ENCODE data around the gene GJC1. TPM values are rescaled to one million over a fixed set of nuclear protein-coding genes. Genes with fewer than 3 reads are reported as not detected.

GJC1 gene
- total RNA-seq, 2 donors from 2014 or later = 1.6 to 2.6 TPM

GRCh38 chr17:44793885-44794842 lies 35.9 kb downstream of the GJC1 start:
- Histone ChIP-seq H3K27me3 (no peaks in the 10 kb centered on the region), H3K4me1 (no peaks in the 10 kb centered on the region), H3K36me3 (replicated peaks in 1 of 2; ENCODE audit: insufficient read depth in 1 of 2, low read depth in 2 of 2) (no peaks in the 10 kb centered on the region), H3K27ac (peak overlapping the region in 1 of 4 donors; percentile 41), H3K9me3 (no peaks in the 10 kb centered on the region), H3K4me3 (no peak overlapping the region)
- ATAC-seq = no peak
- no peak for TF ChIP-seq POLR2A (IDR thresholded peaks at IDR 0.05)
- TF ChIP-seq CTCF (IDR thresholded peaks at IDR 0.05) = no peak
- 77 to 80% methylated on average over 18 of the region's 18 CpGs for WGBS, 2 donors
- no peak for DNase-seq
- intact Hi-C loops (cut with DNase I) = no loop called here

GRCh38 chr17:44792276-44792675 lies 37.8 kb downstream of the GJC1 start:
- H3K36me3 ChIP-seq (replicated peaks in 1 of 2; ENCODE audit: insufficient read depth in 1 of 2, low read depth in 2 of 2) = no peaks in the 10 kb centered on the region
- H3K27ac ChIP-seq = no peak overlapping the region
- DNase-seq = no peak
- TF ChIP-seq CTCF (IDR thresholded peaks at IDR 0.05) (no peak), POLR2A (IDR thresholded peaks at IDR 0.05) (no peak)
- H3K9me3 ChIP-seq = no peaks in the 10 kb centered on the region
- intact Hi-C loops (cut with DNase I) = no loop called here
- no peak overlapping the region for H3K4me3 ChIP-seq
- WGBS, 2 donors = 88 to 100% methylated on average over 1 of the region's 1 CpG
- no peaks in the 10 kb centered on the region for H3K27me3 ChIP-seq
- no peaks in the 10 kb centered on the region for H3K4me1 ChIP-seq
- ATAC-seq = no peak

GRCh38 chr17:44788139-44788538 lies 41.9 kb downstream of the GJC1 start:
- no peak for DNase-seq
- intact Hi-C loops (cut with DNase I) = no loop called here
- Histone ChIP-seq H3K36me3 (replicated peaks in 1 of 2; ENCODE audit: insufficient read depth in 1 of 2, low read depth in 2 of 2) (no peaks in the 10 kb centered on the region), H3K27ac (no peak overlapping the region), H3K27me3 (no peaks in the 10 kb centered on the region), H3K9me3 (no peaks in the 10 kb centered on the region), H3K4me3 (no peak overlapping the region), H3K4me1 (no peaks in the 10 kb centered on the region)
- no peak for TF ChIP-seq CTCF (IDR thresholded peaks at IDR 0.05)
- no peak for TF ChIP-seq POLR2A (IDR thresholded peaks at IDR 0.05)
- WGBS, 2 donors = 63 to 94% methylated on average over 3 to 7 of the region's 7 CpGs
- ATAC-seq = no peak

- no peaks in the 10 kb centered on the region for H3K27me3 ChIP-seq
- no peak overlapping the region for H3K4me3 ChIP-seq
- intact Hi-C loops (cut with DNase I) = no loop called here
- ATAC-seq = no peak
- DNase-seq = no peak
- 66 to 67% methylated on average over 14 to 15 of the region's 15 CpGs for WGBS, 2 donors
- TF ChIP-seq POLR2A (IDR thresholded peaks at IDR 0.05) = no peak
- no peak for TF ChIP-seq CTCF (IDR thresholded peaks at IDR 0.05)
- no peak overlapping the region for H3K27ac ChIP-seq
- H3K4me1 ChIP-seq = no peaks in the 10 kb centered on the region
- no peaks in the 10 kb centered on the region for H3K9me3 ChIP-seq
- H3K36me3 ChIP-seq (replicated peaks in 1 of 2; ENCODE audit: insufficient read depth in 1 of 2, low read depth in 2 of 2) = no peaks in the 10 kb centered on the region
Observed at GRCh38 chr17:44787271-44787940, 42.7 kb downstream of the GJC1 start.
